Uterus (tissue), 4 donors: Measurements from ENCODE around the gene CIB2. TPM values are rescaled to one million over a fixed set of nuclear protein-coding genes. Genes with fewer than 3 reads are reported as not detected.
A peak's percentile ranks its signal among the peaks of the same experiment; 100 is the strongest.

Source experiments
- DNase-seq, 2 donors: peaks; one replicate each; pipeline ENCODE4 v3.0.0-alpha.2; 2019 to 2020
- H3K27ac ChIP-seq, 2 donors: fragments of 200-600 bp; sonication (generic); 1 replicate in 1 of 2; 2 replicates in 1 of 2; pipeline ENCODE4 v1.5.1; 2016 to 2018
- H3K27me3 ChIP-seq, 2 donors: fragments of 200-600 bp; sonication (generic); one replicate each; pipeline ENCODE4 v1.5.1; 2018 to 2019; ENCODE audit warnings: control low read depth in 1 of 2
- H3K36me3 ChIP-seq, 2 donors: fragments of 200-600 bp; sonication (generic); one replicate each; pipeline ENCODE4 v1.5.1; 2019; ENCODE audit warnings: control low read depth in 1 of 2
- H3K4me1 ChIP-seq, 2 donors: fragments of 200-600 bp; sonication (generic); one replicate each; pipeline ENCODE4 v1.5.1; 2018 to 2019; ENCODE audit warnings: control low read depth in 1 of 2
- H3K4me3 ChIP-seq, 2 donors: fragments of 200-600 bp; sonication (generic); 1 replicate in 1 of 2; 2 replicates in 1 of 2; pipeline ENCODE4 v1.5.1; 2018 to 2019; ENCODE audit warnings: mild to moderate bottlenecking in 1 of 2
- H3K9me3 ChIP-seq, 2 donors: fragments of 200-600 bp; sonication (generic); one replicate each; pipeline ENCODE4 v1.5.1; 2019; ENCODE audit warnings: control low read depth in 1 of 2
- CTCF ChIP-seq, 4 experiments: fragments of 200-600 bp in 2 of 4; fragments of 450-650 bp in 2 of 4; sonication (generic) in 2 of 4; IDR thresholded peaks; one replicate each; pipeline ENCODE4 v1.5.1; 2016 to 2019; ENCODE audit warnings: antibody characterized with exemption in 4 of 4, mild to moderate bottlenecking in 2 of 4, moderate library complexity in 1 of 4
- POLR2A ChIP-seq, 2 donors: fragments of 450-650 bp; IDR thresholded peaks; one replicate each; pipeline ENCODE4 v1.6.1; 2016; ENCODE audit warnings: antibody characterized with exemption in 2 of 2, mild to moderate bottlenecking in 1 of 2, moderate library complexity in 1 of 2
- intact Hi-C: fragments of 100-400 bp; cut with DNase I; formaldehyde crosslinking; loops from one replicate; pipeline ENCODE4 v1.15.1; 2023; ENCODE audit warnings: low total_unique reads
- total RNA-seq, 4 donors: library from RNA; depleted of rRNA in 3 of 4; stranded (reverse); fragments of >200 nt in 3 of 4; gene quantifications; one replicate each; pipeline versions ENCODE4 v1.1.0 to v1.2.4, GENCODE V29; 2014 to 2023
- donor health status: DM: yes; HTN: yes; CAD: no.

CIB2 gene
- total RNA-seq, 4 donors from 2014 or later, result 4.4 to 11.3 (median 7.8) TPM

- Histone ChIP-seq H3K4me1 (peaks cover 4 to 25% of the 10 kb centered on the region in 2 donors), H3K4me3 (no peak overlapping the region), H3K27ac (peak overlapping the region; percentile 82 to 92), H3K9me3 (no peaks in the 10 kb centered on the region), H3K27me3 (no peaks in the 10 kb centered on the region), H3K36me3 (no peaks in the 10 kb centered on the region)
- TF ChIP-seq POLR2A (IDR thresholded peaks at IDR 0.05) (no peak), CTCF (IDR thresholded peaks at IDR 0.05) (no peak)
- intact Hi-C loops, result no loop called here
- DNase-seq, result no peak
Measured at GRCh38 chr15:78058401-78058935, 72.8 kb downstream of the CIB2 start.

GRCh38 chr15:78057803-78058202 lies 73.4 kb downstream of the CIB2 start:
- H3K27me3 ChIP-seq, result no peaks in the 10 kb centered on the region
- no peak for DNase-seq
- no peak overlapping the region for H3K4me3 ChIP-seq
- peaks cover 4 to 19% of the 10 kb centered on the region in 2 donors for H3K4me1 ChIP-seq
- TF ChIP-seq CTCF (IDR thresholded peaks at IDR 0.05) (no peak), POLR2A (IDR thresholded peaks at IDR 0.05) (no peak)
- H3K36me3 ChIP-seq, result no peaks in the 10 kb centered on the region
- peak overlapping the region; percentile 82 to 92 for H3K27ac ChIP-seq
- H3K9me3 ChIP-seq, result no peaks in the 10 kb centered on the region
- intact Hi-C loops, result no loop called here

GRCh38 chr15:78056714-78057269 lies 74.5 kb downstream of the CIB2 start:
- Histone ChIP-seq H3K27ac (peak overlapping the region; percentile 82 to 92), H3K4me3 (no peak overlapping the region), H3K9me3 (no peaks in the 10 kb centered on the region), H3K4me1 (peaks cover 4 to 15% of the 10 kb centered on the region in 2 donors), H3K27me3 (no peaks in the 10 kb centered on the region), H3K36me3 (no peaks in the 10 kb centered on the region)
- DNase-seq, result no peak
- intact Hi-C loops, result no loop called here
- TF ChIP-seq CTCF (IDR thresholded peaks at IDR 0.05), result no peak
- TF ChIP-seq POLR2A (IDR thresholded peaks at IDR 0.05), result no peak

GRCh38 chr15:78055919-78056713 lies 75.1 kb downstream of the CIB2 start:
- Histone ChIP-seq H3K27ac (peak overlapping the region; percentile 82 to 92), H3K9me3 (no peaks in the 10 kb centered on the region), H3K4me3 (no peak overlapping the region), H3K27me3 (no peaks in the 10 kb centered on the region), H3K36me3 (no peaks in the 10 kb centered on the region), H3K4me1 (peaks cover 4 to 15% of the 10 kb centered on the region in 2 donors)
- DNase-seq, result no peak
- intact Hi-C loops, result no loop called here
- TF ChIP-seq CTCF (IDR thresholded peaks at IDR 0.05), result no peak
- no peak for TF ChIP-seq POLR2A (IDR thresholded peaks at IDR 0.05)

- TF ChIP-seq POLR2A (IDR thresholded peaks at IDR 0.05) (no peak), CTCF (IDR thresholded peaks at IDR 0.05) (no peak)
- Histone ChIP-seq H3K27ac (no peak overlapping the region), H3K4me3 (no peak overlapping the region), H3K27me3 (no peaks in the 10 kb centered on the region), H3K36me3 (no peaks in the 10 kb centered on the region), H3K9me3 (no peaks in the 10 kb centered on the region), H3K4me1 (peaks cover 4 to 15% of the 10 kb centered on the region in 2 donors)
- no peak for DNase-seq
- intact Hi-C loops, result no loop called here
Measured at GRCh38 chr15:78054966-78055365, 76.3 kb downstream of the CIB2 start.
